BLaER1 treated with 17β-estradiol and CSF1 and Interleukin-3, amounts not matched to agents 10 nM and 100 nM (cell line): Measurements from ENCODE around the gene TST.

Experiments used
- H3K27ac ChIP-seq, 11 experiments: shearing (Covaris generic); formaldehyde crosslinking; 2 replicates each; pipeline ENCODE4 v1.8.1; 2022
- H3K27me3 ChIP-seq, 11 experiments: shearing (Covaris generic); formaldehyde crosslinking; 2 replicates each; pipeline ENCODE4 v1.8.1; 2022
- H3K36me3 ChIP-seq, 11 experiments: shearing (Covaris generic); formaldehyde crosslinking; 2 replicates each; pipeline ENCODE4 v1.8.1; 2022
- H3K4me1 ChIP-seq, 10 experiments: shearing (Covaris generic); formaldehyde crosslinking; 2 replicates each; pipeline ENCODE4 v1.8.1; 2022
- H3K4me2 ChIP-seq, 11 experiments: shearing (Covaris generic); formaldehyde crosslinking; 2 replicates each; pipeline ENCODE4 v1.8.1; 2022
- H3K4me3 ChIP-seq, 10 experiments: shearing (Covaris generic); formaldehyde crosslinking; 2 replicates each; pipeline ENCODE4 v1.8.1; 2022
- H3K9ac ChIP-seq, 11 experiments: shearing (Covaris generic); formaldehyde crosslinking; 2 replicates each; pipeline ENCODE4 v1.8.1; 2022
- H3K9me3 ChIP-seq, 11 experiments: shearing (Covaris generic); formaldehyde crosslinking; replicated peaks in 1 of 11; 2 replicates each; pipeline ENCODE4 v1.8.1; 2022
- H4K20me1 ChIP-seq, 11 experiments: shearing (Covaris generic); formaldehyde crosslinking; 2 replicates each; pipeline ENCODE4 v1.8.1; 2022
- Cebpa-rat ChIP-seq, 11 experiments: shearing (Covaris generic); IDR thresholded peaks; 2 replicates each; pipeline ENCODE4 v1.8.1; 2022

Gene TST

DNA sequence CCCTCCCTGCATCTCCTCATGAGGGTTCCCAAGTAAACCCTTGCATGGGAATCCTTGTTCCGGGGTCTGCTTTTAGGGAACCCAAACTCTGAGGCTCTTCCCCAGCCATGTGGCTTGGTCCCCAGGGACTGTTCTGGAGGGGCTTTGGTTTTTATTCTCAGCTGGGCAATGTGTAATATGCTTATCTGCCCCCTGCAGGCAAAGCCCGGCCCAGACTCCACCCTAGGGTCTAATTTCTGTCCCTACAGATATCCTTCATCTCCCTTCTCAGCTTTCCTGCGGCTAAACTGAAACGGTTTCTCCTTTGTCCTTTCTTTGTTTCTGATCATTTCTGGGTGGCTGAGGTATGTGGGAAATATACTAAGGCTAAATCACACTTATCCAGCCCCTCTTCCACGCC is 37.1 kb downstream of the TST start:
- no peaks in the 10 kb centered on the region for H4K20me1 ChIP-seq
- TF ChIP-seq Cebpa-rat (IDR thresholded peaks at IDR 0.05), result no peak
- H3K27me3 ChIP-seq, result no peaks in the 10 kb centered on the region
- no peak overlapping the region for H3K4me3 ChIP-seq
- H3K36me3 ChIP-seq, result no peaks in the 10 kb centered on the region
- peaks cover 5 to 21% (median 18%) of the 10 kb centered on the region in 10 experiments; a peak in 19 of 20 replicates for H3K4me1 ChIP-seq
- H3K4me2 ChIP-seq, result peak overlapping the region in 8 of 11 experiments; percentile 2 to 48 (median 40); a peak in 12 of 22 replicates
- H3K9me3 ChIP-seq, result peaks cover 8 to 14% (median 11%) of the 10 kb centered on the region in 11 experiments
- H3K9ac ChIP-seq, result peak overlapping the region in 2 of 11 experiments; percentile 2 to 24; a peak in 1 of 22 replicates
- no peak overlapping the region for H3K27ac ChIP-seq

DNA sequence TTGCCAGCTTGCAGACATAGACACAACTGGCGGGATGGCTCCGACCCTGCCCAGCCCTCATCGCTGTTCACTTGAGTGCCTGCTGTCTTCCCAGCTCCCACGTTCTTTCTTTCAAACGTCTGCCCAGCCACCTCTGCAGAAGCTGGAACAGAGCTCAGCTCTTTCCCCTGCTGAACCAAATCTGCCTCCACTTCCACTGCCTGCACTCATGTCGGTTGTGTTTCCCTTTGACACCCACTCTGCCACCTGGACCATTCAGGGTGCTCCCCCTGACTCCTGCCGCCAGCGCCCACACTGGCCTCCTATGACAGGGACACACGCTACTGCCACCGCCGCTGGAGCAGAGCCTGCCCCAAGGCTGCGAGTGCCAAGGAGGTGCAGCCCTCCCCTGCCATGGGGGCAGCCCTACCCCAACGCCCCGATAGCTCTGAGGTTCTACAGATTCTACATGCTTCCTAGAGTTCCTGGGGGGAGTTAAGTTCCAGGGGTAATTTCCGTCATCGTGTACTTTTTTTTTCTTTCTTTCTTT is 37.9 kb downstream of the TST start:
- Histone ChIP-seq H3K9ac (no peak overlapping the region), H3K36me3 (no peaks in the 10 kb centered on the region), H3K4me3 (no peak overlapping the region), H3K9me3 (peaks cover 6 to 12% (median 10%) of the 10 kb centered on the region in 11 experiments), H4K20me1 (no peaks in the 10 kb centered on the region), H3K27me3 (no peaks in the 10 kb centered on the region), H3K27ac (no peak overlapping the region), H3K4me2 (no peak overlapping the region), H3K4me1 (peaks cover 5 to 29% (median 26%) of the 10 kb centered on the region in 10 experiments; a peak in 19 of 20 replicates)
- no peak for TF ChIP-seq Cebpa-rat (IDR thresholded peaks at IDR 0.05)

DNA sequence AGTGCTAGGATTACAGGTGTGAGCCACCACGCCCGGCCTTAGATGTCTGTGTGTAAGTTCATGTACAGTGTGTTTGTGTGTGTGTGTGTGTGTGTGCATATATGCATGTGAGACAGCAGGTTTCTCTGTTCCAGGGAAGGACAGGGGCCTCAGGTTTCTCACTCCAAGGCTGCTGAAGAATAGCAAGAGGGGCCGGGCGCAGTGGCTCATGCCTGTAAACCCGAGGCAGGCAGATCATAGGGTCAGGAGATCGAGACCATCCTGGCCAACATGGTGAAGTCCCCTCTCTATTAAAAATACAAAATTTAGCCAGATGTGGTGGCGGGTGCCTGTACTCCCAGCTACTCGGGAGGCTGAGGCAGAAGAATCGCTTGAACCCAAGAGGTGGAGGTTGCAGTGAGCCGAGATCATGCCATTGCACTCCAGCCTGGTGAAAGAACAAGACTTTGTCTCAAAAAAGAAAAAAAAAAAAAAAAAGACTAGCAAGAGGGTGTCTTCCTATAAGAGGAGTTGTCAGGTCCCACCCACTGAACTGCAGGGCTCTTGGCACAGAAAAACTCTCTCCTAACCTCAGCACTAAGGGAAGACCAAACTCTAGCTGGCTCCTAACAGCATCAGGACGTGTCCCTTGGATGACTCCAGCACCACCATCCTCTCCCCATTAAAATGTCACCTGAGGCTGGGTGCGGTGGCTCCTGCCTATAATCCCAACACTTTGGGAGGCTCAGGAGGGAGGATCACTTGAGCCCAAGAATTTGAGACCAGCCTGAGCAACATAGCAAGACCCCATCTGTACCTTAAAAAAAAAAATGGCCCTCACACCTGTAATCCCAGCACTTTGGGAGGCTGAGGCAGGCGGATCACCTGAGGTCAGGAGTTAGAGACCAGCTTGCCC is 40.0 kb downstream of the TST start:
- H3K4me3 ChIP-seq, result no peak overlapping the region
- TF ChIP-seq Cebpa-rat (IDR thresholded peaks at IDR 0.05), result no peak
- H3K4me1 ChIP-seq, result peaks cover 5 to 30% (median 25%) of the 10 kb centered on the region in 10 experiments; a peak in 19 of 20 replicates

DNA sequence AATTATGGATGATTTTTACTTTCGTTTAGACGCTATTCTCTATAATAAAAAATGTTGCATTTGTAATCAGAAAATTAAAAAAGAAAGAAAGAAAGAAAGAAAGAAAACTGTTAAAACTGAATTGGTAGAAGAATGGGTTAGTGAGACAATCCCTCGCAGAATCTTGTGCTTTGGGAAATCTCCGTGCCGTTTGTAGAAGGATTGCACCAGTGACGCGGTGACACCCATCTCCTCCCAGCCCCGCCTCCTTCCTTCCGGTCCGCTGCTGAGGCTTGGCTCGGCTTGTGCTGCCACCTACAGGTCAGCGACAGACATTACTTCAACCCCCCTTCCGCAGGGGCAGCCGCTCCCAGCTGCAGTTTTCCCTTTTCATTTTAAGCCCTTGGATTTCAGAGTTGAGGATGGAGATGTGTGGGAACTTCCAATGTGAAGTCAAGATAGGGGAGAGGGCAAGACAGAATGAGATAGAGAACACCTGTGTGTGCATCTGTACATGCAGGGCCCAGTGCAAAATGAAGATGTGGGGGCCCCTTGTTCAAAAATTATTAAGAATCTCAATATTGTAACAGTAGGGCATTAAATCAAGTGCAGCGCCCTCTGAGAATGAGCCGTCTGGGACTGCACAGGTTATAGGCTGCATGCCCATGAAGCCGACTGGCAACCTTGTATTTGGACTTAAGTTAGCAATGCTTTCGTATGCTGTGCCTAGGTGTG is 41.1 kb downstream of the TST start:
- Histone ChIP-seq H3K9ac (peak overlapping the region; percentile 2 to 72 (median 57); a peak in 19 of 22 replicates), H3K4me3 (peak overlapping the region; percentile 44 to 65 (median 56)), H3K27ac (peak overlapping the region in 9 of 11 experiments; percentile 8 to 70 (median 53); a peak in 15 of 22 replicates), H3K36me3 (no peaks in the 10 kb centered on the region), H3K4me2 (peak overlapping the region; percentile 81 to 98 (median 89)), H4K20me1 (no peaks in the 10 kb centered on the region), H3K9me3 (no peaks in the 10 kb centered on the region), H3K27me3 (no peaks in the 10 kb centered on the region), H3K4me1 (peaks cover 5 to 30% (median 25%) of the 10 kb centered on the region in 10 experiments; a peak in 19 of 20 replicates)
- peak in 1 of 11 experiments; percentile 68; a peak in 1 of 22 replicates for TF ChIP-seq Cebpa-rat (IDR thresholded peaks at IDR 0.05)

More for the DNA sequence above, 40.0 kb downstream of the TST start:
- H4K20me1 ChIP-seq, result no peaks in the 10 kb centered on the region
- no peaks in the 10 kb centered on the region for H3K36me3 ChIP-seq
- no peak overlapping the region for H3K4me2 ChIP-seq
- H3K9ac ChIP-seq, result no peak overlapping the region
- H3K27ac ChIP-seq, result no peak overlapping the region
- no peaks in the 10 kb centered on the region for H3K27me3 ChIP-seq
- no peaks in the 10 kb centered on the region for H3K9me3 ChIP-seq

DNA sequence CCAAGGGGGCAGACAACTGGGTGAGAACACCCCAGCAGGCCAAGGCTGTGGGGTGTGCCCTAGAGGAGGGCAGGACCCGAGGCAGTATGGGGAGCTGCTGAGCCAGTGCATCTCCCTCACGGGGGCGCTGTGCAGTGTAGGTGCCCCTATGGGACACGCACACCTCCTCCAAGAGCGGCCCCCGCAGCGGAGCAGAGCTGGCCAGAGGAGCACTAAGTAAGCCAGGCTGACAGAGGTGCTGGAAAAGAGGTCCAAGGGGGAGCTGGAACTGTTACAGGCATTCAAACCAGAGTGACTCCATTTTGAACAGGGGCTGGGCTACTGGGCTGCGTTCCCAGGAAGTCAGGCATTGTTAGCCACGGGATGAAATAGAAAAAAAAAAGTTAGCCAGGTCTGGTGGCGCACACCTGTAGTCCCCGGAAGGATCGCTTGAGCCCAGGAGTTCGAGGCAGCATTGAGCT is 41.8 kb downstream of the TST start:
- peak overlapping the region; percentile 44 to 65 (median 56) for H3K4me3 ChIP-seq
- TF ChIP-seq Cebpa-rat (IDR thresholded peaks at IDR 0.05), result no peak

DNA sequence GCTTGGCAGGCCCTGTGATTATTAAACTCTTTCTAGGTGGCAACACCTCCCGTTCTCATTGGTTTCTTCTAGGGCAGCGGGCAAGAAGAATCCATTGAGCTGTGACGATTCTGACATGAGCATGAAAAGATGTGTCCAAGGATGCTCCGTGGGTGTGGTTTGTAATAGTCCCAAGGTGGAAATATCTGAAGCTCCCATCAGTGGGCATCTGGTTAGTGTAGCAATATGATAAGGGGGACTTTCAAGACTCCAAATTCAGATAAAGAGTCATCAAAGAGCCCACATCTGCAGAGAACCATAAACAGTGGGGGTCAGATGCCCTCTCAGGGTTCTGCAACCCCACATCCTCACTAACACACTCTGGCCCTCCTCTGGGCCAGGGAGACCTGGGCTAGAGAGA is 42.6 kb downstream of the TST start:
- Histone ChIP-seq H4K20me1 (no peaks in the 10 kb centered on the region), H3K4me1 (peaks cover 5 to 20% (median 15%) of the 10 kb centered on the region in 10 experiments; a peak in 19 of 20 replicates), H3K4me2 (peak overlapping the region in 9 of 11 experiments; percentile 81 to 96 (median 89); a peak in 15 of 22 replicates), H3K36me3 (no peaks in the 10 kb centered on the region), H3K4me3 (no peak overlapping the region), H3K9ac (no peak overlapping the region; a peak in 1 of 22 replicates), H3K27ac (no peak overlapping the region), H3K9me3 (no peaks in the 10 kb centered on the region), H3K27me3 (no peaks in the 10 kb centered on the region)
- no peak for TF ChIP-seq Cebpa-rat (IDR thresholded peaks at IDR 0.05)

More for the DNA sequence above, 41.8 kb downstream of the TST start:
- H3K27ac ChIP-seq, result peak overlapping the region in 9 of 11 experiments; percentile 8 to 70 (median 53); a peak in 15 of 22 replicates
- no peaks in the 10 kb centered on the region for H4K20me1 ChIP-seq
- H3K4me2 ChIP-seq, result peak overlapping the region; percentile 81 to 98 (median 89)
- no peaks in the 10 kb centered on the region for H3K9me3 ChIP-seq
- H3K9ac ChIP-seq, result peak overlapping the region; percentile 2 to 72 (median 57); a peak in 19 of 22 replicates
- peaks cover 5 to 26% (median 21%) of the 10 kb centered on the region in 10 experiments; a peak in 19 of 20 replicates for H3K4me1 ChIP-seq
- no peaks in the 10 kb centered on the region for H3K36me3 ChIP-seq
- H3K27me3 ChIP-seq, result no peaks in the 10 kb centered on the region

DNA sequence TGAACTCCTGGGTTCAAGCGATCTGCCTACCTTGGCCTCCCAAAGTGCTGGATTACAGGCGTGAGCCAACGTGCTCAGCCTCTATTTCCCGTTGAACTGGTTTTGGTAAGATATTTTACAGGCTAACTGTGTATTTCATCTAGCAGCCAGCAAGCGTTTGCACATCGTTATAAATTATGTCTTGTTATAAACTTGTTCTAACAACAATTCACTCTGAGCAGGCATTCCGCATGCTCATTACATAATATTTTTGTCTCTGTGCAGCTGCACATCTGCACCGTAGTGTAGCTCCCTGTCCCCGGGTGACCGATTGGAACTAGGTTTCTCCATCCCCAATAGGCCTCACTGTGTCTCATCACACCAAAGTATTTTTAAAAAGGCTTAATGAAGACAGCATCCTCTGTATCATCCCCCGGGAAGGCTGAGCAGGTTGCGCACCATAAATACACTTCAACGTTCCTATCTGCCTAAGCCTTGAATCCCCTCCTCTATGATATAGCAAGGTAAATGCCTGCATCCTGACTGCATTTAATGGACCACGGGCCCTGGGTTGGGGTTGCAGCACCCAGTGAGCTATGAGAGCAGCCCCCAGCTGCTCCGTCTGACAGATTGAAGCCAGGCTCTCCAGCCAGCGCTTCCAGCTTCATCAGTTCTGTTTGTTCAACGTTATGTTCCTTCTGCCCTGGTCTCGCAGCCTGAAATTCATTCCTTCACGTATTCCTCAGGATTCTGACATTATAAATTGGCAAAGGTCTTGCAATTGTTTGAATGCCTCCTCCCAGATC is 47.7 kb downstream of the TST start:
- Histone ChIP-seq H3K4me1 (peaks cover under 1 to 24% (median 3%) of the 10 kb centered on the region in 10 experiments; a peak in 12 of 20 replicates), H4K20me1 (no peaks in the 10 kb centered on the region), H3K9ac (no peak overlapping the region), H3K27ac (no peak overlapping the region), H3K4me3 (no peak overlapping the region), H3K27me3 (no peaks in the 10 kb centered on the region), H3K9me3 (no peaks in the 10 kb centered on the region), H3K36me3 (no peaks in the 10 kb centered on the region), H3K4me2 (no peak overlapping the region)
- TF ChIP-seq Cebpa-rat (IDR thresholded peaks at IDR 0.05), result no peak
